Measurements from ENCODE around the gene UNC45B.

The UNC45B gene

DNA sequence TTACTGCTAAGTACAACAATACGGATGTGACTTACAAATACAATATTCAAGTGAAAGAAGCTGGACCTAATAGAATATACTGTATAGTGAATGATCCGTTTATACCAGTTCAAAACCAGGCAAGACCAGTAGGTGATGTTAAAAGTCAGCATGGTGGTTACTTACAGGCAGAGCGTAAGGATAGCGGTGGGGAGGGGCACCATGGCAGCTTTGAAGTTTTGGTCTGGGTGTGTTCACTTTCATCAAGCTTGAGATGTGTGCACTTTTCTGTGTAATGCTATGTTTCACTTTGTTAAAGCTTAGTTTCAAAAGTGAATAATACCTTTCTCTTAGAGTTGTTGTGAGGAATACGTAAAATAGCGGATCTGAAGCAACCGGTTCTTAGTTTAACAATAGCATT lies 63.1 kb downstream of the UNC45B start:
- no peak overlapping the region for H3K27ac Mint-ChIP-seq
- peaks cover 3% of the 10 kb centered on the region for H3K9me3 Mint-ChIP-seq
- H3K4me1 Mint-ChIP-seq = no peaks in the 10 kb centered on the region
- no peak overlapping the region for H3K4me3 Mint-ChIP-seq
- TF ChIP-seq, protein P1, sequence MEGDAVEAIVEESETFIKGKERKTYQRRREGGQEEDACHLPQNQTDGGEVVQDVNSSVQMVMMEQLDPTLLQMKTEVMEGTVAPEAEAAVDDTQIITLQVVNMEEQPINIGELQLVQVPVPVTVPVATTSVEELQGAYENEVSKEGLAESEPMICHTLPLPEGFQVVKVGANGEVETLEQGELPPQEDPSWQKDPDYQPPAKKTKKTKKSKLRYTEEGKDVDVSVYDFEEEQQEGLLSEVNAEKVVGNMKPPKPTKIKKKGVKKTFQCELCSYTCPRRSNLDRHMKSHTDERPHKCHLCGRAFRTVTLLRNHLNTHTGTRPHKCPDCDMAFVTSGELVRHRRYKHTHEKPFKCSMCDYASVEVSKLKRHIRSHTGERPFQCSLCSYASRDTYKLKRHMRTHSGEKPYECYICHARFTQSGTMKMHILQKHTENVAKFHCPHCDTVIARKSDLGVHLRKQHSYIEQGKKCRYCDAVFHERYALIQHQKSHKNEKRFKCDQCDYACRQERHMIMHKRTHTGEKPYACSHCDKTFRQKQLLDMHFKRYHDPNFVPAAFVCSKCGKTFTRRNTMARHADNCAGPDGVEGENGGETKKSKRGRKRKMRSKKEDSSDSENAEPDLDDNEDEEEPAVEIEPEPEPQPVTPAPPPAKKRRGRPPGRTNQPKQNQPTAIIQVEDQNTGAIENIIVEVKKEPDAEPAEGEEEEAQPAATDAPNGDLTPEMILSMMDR (IDR thresholded peaks at IDR 0.05; ENCODE audit: unreplicated experiment in 3 of 3) = no peak
- no peaks in the 10 kb centered on the region for H3K36me3 Mint-ChIP-seq (ENCODE audit: low read depth)
- H3K27me3 Mint-ChIP-seq (ENCODE audit: low read depth) = peaks cover 62% of the 10 kb centered on the region

DNA sequence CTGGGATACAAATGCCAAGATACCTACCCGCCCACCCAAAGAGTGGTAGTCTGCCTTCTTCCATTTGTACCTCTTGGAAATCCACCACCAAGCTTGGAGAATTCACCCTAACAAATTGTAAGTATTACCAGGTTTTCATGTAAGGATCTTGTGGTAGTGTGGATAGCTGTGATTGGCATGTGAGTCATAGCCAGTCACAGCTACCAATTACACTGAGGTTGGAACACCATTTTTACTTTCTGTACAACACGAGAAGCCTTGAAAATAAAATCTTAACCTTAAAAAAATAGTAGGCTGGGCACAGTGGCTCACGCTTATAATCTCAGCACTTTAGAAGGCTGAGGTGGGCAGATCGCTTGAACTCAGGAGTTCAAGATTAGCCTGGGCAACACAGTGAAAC lies 65.1 kb downstream of the UNC45B start:
- Mint-ChIP-seq H3K9me3 (no peaks in the 10 kb centered on the region), H3K4me1 (no peaks in the 10 kb centered on the region), H3K36me3 (ENCODE audit: low read depth) (no peaks in the 10 kb centered on the region), H3K27me3 (ENCODE audit: low read depth) (peaks cover 59% of the 10 kb centered on the region), H3K27ac (no peak overlapping the region), H3K4me3 (no peak overlapping the region)
- TF ChIP-seq, protein P1 (IDR thresholded peaks at IDR 0.05; ENCODE audit: unreplicated experiment in 3 of 3) = no peak

DNA sequence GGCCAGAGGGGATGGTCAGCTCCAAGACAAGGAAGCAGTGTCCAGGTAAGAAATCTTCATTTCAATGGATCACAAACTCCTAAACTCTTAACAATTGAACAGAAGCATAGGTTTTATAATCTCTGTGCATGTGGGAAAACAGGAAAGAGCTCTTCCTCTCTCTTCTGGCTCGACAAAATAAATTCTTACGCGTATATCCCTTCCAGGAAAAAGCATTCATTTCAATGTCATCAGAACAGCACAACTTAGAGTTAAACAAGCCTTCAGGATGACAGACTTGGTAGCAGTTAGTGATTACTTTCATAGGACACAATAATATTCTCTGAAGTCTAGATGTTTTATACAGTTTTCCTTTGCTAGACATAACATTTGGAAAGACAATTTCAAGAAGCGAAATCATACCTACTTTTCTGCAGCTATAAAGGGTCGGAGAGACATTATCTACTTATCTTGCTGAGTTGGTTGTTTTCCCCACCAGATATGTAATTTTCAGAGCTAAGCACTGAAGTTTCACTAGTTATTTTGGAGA lies 65.9 kb downstream of the UNC45B start:
- no peaks in the 10 kb centered on the region for H3K4me1 Mint-ChIP-seq

DNA sequence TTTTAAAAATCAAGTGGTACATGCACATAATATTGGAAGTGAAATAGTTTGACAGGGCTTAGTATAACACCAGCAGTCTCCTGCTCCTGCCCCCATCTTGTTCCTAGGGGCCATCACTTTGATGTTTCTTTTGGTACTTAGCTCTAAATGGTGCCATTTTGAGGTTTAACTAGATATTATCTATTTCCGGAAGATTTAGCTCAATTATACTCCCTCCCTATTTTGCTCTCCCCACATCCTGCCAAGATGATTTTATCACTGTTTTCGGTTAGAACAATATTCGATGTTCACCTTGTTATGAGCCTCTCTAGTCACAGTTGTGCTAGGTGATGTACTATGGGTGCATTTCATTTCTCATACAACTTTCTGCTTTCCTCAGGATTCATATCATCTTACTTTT lies 66.6 kb downstream of the UNC45B start:
- Mint-ChIP-seq H3K4me1 (no peaks in the 10 kb centered on the region), H3K27me3 (ENCODE audit: low read depth) (peaks cover 50% of the 10 kb centered on the region), H3K27ac (no peak overlapping the region), H3K9me3 (no peaks in the 10 kb centered on the region), H3K4me3 (no peak overlapping the region), H3K36me3 (ENCODE audit: low read depth) (no peaks in the 10 kb centered on the region)
- TF ChIP-seq, protein P1 (IDR thresholded peaks at IDR 0.05; ENCODE audit: unreplicated experiment in 3 of 3) = no peak

More for the DNA sequence above, 65.9 kb downstream of the UNC45B start:
- Mint-ChIP-seq H3K9me3 (no peaks in the 10 kb centered on the region), H3K4me3 (no peak overlapping the region), H3K27me3 (ENCODE audit: low read depth) (peaks cover 57% of the 10 kb centered on the region), H3K36me3 (ENCODE audit: low read depth) (no peaks in the 10 kb centered on the region), H3K27ac (no peak overlapping the region)
- TF ChIP-seq, protein P1 (IDR thresholded peaks at IDR 0.05; ENCODE audit: unreplicated experiment in 3 of 3) = no peak

DNA sequence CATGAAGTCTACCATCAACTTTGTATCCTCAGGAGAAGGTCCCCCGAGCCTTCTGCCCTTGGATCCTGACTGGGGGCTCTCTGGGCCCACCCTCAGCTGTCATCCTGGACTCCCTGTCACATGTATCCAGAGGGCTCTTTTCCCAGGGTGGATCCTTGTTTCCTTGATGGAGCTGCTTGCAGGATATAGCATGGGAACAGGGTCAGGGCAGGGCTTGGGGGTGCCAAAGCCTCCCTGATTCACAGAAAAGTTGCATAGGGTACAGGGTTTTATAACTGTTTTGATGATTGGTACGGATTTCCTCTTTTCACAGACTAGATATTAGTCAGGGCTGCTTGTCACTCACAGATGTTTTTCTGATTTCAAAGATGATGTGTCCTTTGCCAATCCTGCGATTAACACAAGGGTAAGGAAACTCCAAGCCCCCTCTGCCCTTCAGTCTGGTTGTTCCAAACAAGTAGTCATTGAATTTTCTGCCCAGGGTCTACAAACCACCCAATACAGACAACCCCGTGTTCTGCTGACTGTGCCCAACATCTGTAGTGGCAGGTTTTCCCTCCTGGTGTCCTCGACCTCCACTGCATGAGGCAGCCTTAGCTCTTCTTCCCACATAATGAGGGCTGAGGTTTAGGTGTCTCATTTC lies 67.1 kb downstream of the UNC45B start:
- H3K9me3 Mint-ChIP-seq = no peaks in the 10 kb centered on the region
- no peaks in the 10 kb centered on the region for H3K4me1 Mint-ChIP-seq
- H3K27ac Mint-ChIP-seq = no peak overlapping the region
- H3K27me3 Mint-ChIP-seq (ENCODE audit: low read depth) = peaks cover 44% of the 10 kb centered on the region
- no peaks in the 10 kb centered on the region for H3K36me3 Mint-ChIP-seq (ENCODE audit: low read depth)
- TF ChIP-seq, protein P1 (IDR thresholded peaks at IDR 0.05; ENCODE audit: unreplicated experiment in 3 of 3) = no peak
- no peak overlapping the region for H3K4me3 Mint-ChIP-seq

DNA sequence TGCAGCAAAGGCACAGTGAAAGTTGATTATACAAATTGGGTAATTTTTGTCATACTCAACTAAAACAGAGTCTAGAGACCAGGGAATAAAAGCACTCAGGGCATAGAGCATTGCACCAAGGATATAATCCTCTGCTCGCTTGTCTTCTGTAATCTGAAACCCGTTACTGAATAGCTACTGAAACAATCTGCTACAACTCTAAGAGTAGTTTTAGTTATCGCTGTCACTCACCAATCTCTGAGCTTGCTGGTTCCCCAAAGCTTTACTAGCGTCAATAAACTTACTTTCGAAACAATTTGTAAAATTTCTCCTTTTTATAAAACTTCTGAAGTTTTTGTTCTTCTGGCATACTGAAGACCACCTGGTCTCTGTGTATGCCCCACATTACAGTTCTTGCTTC lies 69.5 kb downstream of the UNC45B start:
- H3K4me3 Mint-ChIP-seq = no peak overlapping the region
- H3K36me3 Mint-ChIP-seq (ENCODE audit: low read depth) = no peaks in the 10 kb centered on the region
- peaks cover 45% of the 10 kb centered on the region for H3K27me3 Mint-ChIP-seq (ENCODE audit: low read depth)
- H3K4me1 Mint-ChIP-seq = no peaks in the 10 kb centered on the region
- H3K27ac Mint-ChIP-seq = no peak overlapping the region
- TF ChIP-seq, protein P1 (IDR thresholded peaks at IDR 0.05; ENCODE audit: unreplicated experiment in 3 of 3) = no peak
- H3K9me3 Mint-ChIP-seq = no peaks in the 10 kb centered on the region
